Measurements from ENCODE around the gene ERGIC1.

ERGIC1 gene

GRCh38 chr5:172873513-172873912 is 39.5 kb downstream of the ERGIC1 start:
- CTCF ChIA-PET = no interaction called here
- POLR2A ChIA-PET = interaction anchor here (1.1 kb wide), 1 partner anchor 102 kb away, joined by 3 read pairs; the partner anchor contains the start of gene DUSP1
- no peak for TF ChIP-seq BHLHE40 (IDR thresholded peaks at IDR 0.05; ENCODE audit: borderline replicate concordance)
- no peak for TF ChIP-seq ZNF384 (IDR thresholded peaks at IDR 0.05)
- no peak for TF ChIP-seq HDGF (IDR thresholded peaks at IDR 0.05; ENCODE audit: borderline replicate concordance)
- no peak for TF ChIP-seq NFRKB (IDR thresholded peaks at IDR 0.05)
- TF ChIP-seq, protein P1, sequence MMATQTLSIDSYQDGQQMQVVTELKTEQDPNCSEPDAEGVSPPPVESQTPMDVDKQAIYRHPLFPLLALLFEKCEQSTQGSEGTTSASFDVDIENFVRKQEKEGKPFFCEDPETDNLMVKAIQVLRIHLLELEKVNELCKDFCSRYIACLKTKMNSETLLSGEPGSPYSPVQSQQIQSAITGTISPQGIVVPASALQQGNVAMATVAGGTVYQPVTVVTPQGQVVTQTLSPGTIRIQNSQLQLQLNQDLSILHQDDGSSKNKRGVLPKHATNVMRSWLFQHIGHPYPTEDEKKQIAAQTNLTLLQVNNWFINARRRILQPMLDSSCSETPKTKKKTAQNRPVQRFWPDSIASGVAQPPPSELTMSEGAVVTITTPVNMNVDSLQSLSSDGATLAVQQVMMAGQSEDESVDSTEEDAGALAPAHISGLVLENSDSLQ (IDR thresholded peaks at IDR 0.05) = no peak
- no peak for TF ChIP-seq SUZ12 (IDR thresholded peaks at IDR 0.05)
- TF ChIP-seq SP1 (IDR thresholded peaks at IDR 0.05) = no peak
- no peak for TF ChIP-seq FOXA1 (IDR thresholded peaks at IDR 0.05)
- no peak for DNase-seq (ENCODE audit: extremely low spot score)

GRCh38 chr5:172874647-172875504 is 40.8 kb downstream of the ERGIC1 start:
- POLR2A ChIA-PET = no interaction called here
- no peak for TF ChIP-seq SP1 (IDR thresholded peaks at IDR 0.05)
- TF ChIP-seq FOXM1 (IDR thresholded peaks at IDR 0.05; ENCODE audit: borderline replicate concordance) = no peak
- no peak for TF ChIP-seq SUZ12 (IDR thresholded peaks at IDR 0.05)
- TF ChIP-seq BHLHE40 (IDR thresholded peaks at IDR 0.05; ENCODE audit: borderline replicate concordance) = no peak
- TF ChIP-seq LEF1 (IDR thresholded peaks at IDR 0.05; ENCODE audit: borderline replicate concordance) = no peak
- TF ChIP-seq FOXK2 (IDR thresholded peaks at IDR 0.05) = no peak
- no peak for TF ChIP-seq ZNF384 (IDR thresholded peaks at IDR 0.05)
- no peak for TF ChIP-seq NFRKB (IDR thresholded peaks at IDR 0.05)
- no peak for DNase-seq (ENCODE audit: extremely low spot score)
- CTCF ChIA-PET = interaction anchor here (1.3 kb wide), 2 partner anchors 158 to 160 kb away, joined by 3 to 4 read pairs; no protein-coding TSS in a partner anchor

- ChIA-PET POLR2A (no interaction called here), CTCF (interaction anchor here (0.5 to 1.3 kb wide), 3 partner anchors 159 to 163 kb away, joined by 3 to 4 read pairs (median 3); no protein-coding TSS in a partner anchor)
- DNase-seq (ENCODE audit: extremely low spot score) = no peak
- TF ChIP-seq FOXK2 (IDR thresholded peaks at IDR 0.05) = no peak
- no peak for TF ChIP-seq TARDBP (IDR thresholded peaks at IDR 0.05)
- no peak for TF ChIP-seq ARNT (IDR thresholded peaks at IDR 0.05)
- TF ChIP-seq LEF1 (IDR thresholded peaks at IDR 0.05; ENCODE audit: borderline replicate concordance) = no peak
- TF ChIP-seq, protein P1 (IDR thresholded peaks at IDR 0.05) = no peak
- no peak for TF ChIP-seq CTBP1 (IDR thresholded peaks at IDR 0.05; ENCODE audit: borderline replicate concordance)
- no peak for TF ChIP-seq FOXA1 (IDR thresholded peaks at IDR 0.05)
- no peak for TF ChIP-seq SUZ12 (IDR thresholded peaks at IDR 0.05)
- no peak for TF ChIP-seq BHLHE40 (IDR thresholded peaks at IDR 0.05; ENCODE audit: borderline replicate concordance)
- TF ChIP-seq ZNF384 (IDR thresholded peaks at IDR 0.05) = no peak
- TF ChIP-seq HDGF (IDR thresholded peaks at IDR 0.05; ENCODE audit: borderline replicate concordance) = no peak
- no peak for TF ChIP-seq SP1 (IDR thresholded peaks at IDR 0.05)
- no peak for TF ChIP-seq NFRKB (IDR thresholded peaks at IDR 0.05)
- no peak for TF ChIP-seq FOXM1 (IDR thresholded peaks at IDR 0.05; ENCODE audit: borderline replicate concordance)
These were observed 41.6 kb downstream of the ERGIC1 start for GRCh38 chr5:172875505-172876279.

GRCh38 chr5:172876578-172876977 is 42.5 kb downstream of the ERGIC1 start:
- DNase-seq (ENCODE audit: extremely low spot score) = no peak
- ChIA-PET CTCF (no interaction called here), POLR2A (no interaction called here)
- TF ChIP-seq, protein P1 (IDR thresholded peaks at IDR 0.05) = no peak
- TF ChIP-seq FOXA1 (IDR thresholded peaks at IDR 0.05) (no peak), FOXM1 (IDR thresholded peaks at IDR 0.05; ENCODE audit: borderline replicate concordance) (no peak), FOXK2 (IDR thresholded peaks at IDR 0.05) (no peak), NFRKB (IDR thresholded peaks at IDR 0.05) (no peak), BHLHE40 (IDR thresholded peaks at IDR 0.05; ENCODE audit: borderline replicate concordance) (no peak), ELF4 (IDR thresholded peaks at IDR 0.05) (no peak), TARDBP (IDR thresholded peaks at IDR 0.05) (no peak), HDGF (IDR thresholded peaks at IDR 0.05; ENCODE audit: borderline replicate concordance) (no peak), L3MBTL2 (conservative IDR thresholded peaks at IDR 0.05) (no peak), ARNT (IDR thresholded peaks at IDR 0.05) (no peak), LEF1 (IDR thresholded peaks at IDR 0.05; ENCODE audit: borderline replicate concordance) (no peak), ZNF384 (IDR thresholded peaks at IDR 0.05) (no peak), SP1 (IDR thresholded peaks at IDR 0.05) (no peak), SUZ12 (IDR thresholded peaks at IDR 0.05) (no peak), CTBP1 (IDR thresholded peaks at IDR 0.05; ENCODE audit: borderline replicate concordance) (no peak)

- ChIA-PET POLR2A (no interaction called here), CTCF (no interaction called here)
- TF ChIP-seq SUZ12 (IDR thresholded peaks at IDR 0.05) = no peak
- no peak for TF ChIP-seq TARDBP (IDR thresholded peaks at IDR 0.05)
- no peak for TF ChIP-seq ZNF384 (IDR thresholded peaks at IDR 0.05)
- no peak for TF ChIP-seq L3MBTL2 (conservative IDR thresholded peaks at IDR 0.05)
- TF ChIP-seq BHLHE40 (IDR thresholded peaks at IDR 0.05; ENCODE audit: borderline replicate concordance) = no peak
- TF ChIP-seq, protein P1 (IDR thresholded peaks at IDR 0.05) = no peak
- no peak for TF ChIP-seq ELF4 (IDR thresholded peaks at IDR 0.05)
- no peak for TF ChIP-seq FOXA1 (IDR thresholded peaks at IDR 0.05)
- TF ChIP-seq FOXK2 (IDR thresholded peaks at IDR 0.05) = no peak
- no peak for TF ChIP-seq LEF1 (IDR thresholded peaks at IDR 0.05; ENCODE audit: borderline replicate concordance)
- no peak for TF ChIP-seq FOXM1 (IDR thresholded peaks at IDR 0.05; ENCODE audit: borderline replicate concordance)
- TF ChIP-seq ARNT (IDR thresholded peaks at IDR 0.05) = no peak
- TF ChIP-seq NFRKB (IDR thresholded peaks at IDR 0.05) = no peak
- TF ChIP-seq CTBP1 (IDR thresholded peaks at IDR 0.05; ENCODE audit: borderline replicate concordance) = no peak
- TF ChIP-seq SP1 (IDR thresholded peaks at IDR 0.05) = no peak
- TF ChIP-seq HDGF (IDR thresholded peaks at IDR 0.05; ENCODE audit: borderline replicate concordance) = no peak
- no peak for DNase-seq (ENCODE audit: extremely low spot score)
These were observed 43.6 kb downstream of the ERGIC1 start for GRCh38 chr5:172877466-172878260.

Data from HEK293T (cell line).